K562 (cell line): ENCODE results near the gene ANGPTL1. TPM values are rescaled to one million over a fixed set of nuclear protein-coding genes. Genes with fewer than 3 reads are reported as not detected.

Experiments used
- ATAC-seq: fragments of 200-7000 bp; cut with Tn5 transposase; 3 replicates; pipeline ENCODE4 v1.9.1; 2020; ENCODE audit warnings: moderate library complexity
- BruUV-seq: library from RNA; stranded (reverse); fragments of 400-500 nt; replicated peaks from 2 replicates; lab custom pipeline; 2021; lab: Mats Ljungman, UMichigan
- CTCF ChIA-PET: fragments of 300-600 bp; formaldehyde crosslinking; extraction: SDS; loops from one replicate; lab custom pipeline; 2021; ENCODE audit warnings: low intra/inter-chr PET ratio; lab: Yijun Ruan, JAX
- POLR2A ChIA-PET: fragments of 300-600, 350-650 bp; sonication (Branson Sonifier 250); formaldehyde crosslinking; extraction: SDS; loops from one replicate; lab custom pipeline; 2021; ENCODE audit warnings: antibody characterized with exemption, inconsistent platforms; lab: Yijun Ruan, JAX
- DNase-seq, 4 experiments: peaks; one replicate each; pipeline versions ENCODE4 v3.0.0 to v3.0.0-alpha.2; 2011 to 2018; ENCODE audit warnings: low spot score in 3 of 4, mixed read lengths in 3 of 4; ENCODE audit errors: extremely low read depth in 1 of 4
- FAIRE-seq: peaks from 2 replicates; lab custom pipeline; 2011; peaks lifted over from hg19 to GRCh38; lab: Jason Lieb, UNC
- H2AFZ ChIP-seq: 2 replicates; pipeline ENCODE4 v1.6.0; 2011; ENCODE audit warnings: low read depth, low read length, control low read depth, inconsistent platforms
- H3K27ac ChIP-seq: fragments of 200-600 bp; 3 replicates; pipeline ENCODE4 v1.8.0; 2011; ENCODE audit warnings: low read depth, mild to moderate bottlenecking, control low read depth, inconsistent platforms, low read length, moderate library complexity, mixed read lengths; ENCODE audit errors: extremely low read depth
- H3K27me3 ChIP-seq, 2 experiments: fragments of 300-600 bp in 1 of 2; 2 replicates in 1 of 2; 3 replicates in 1 of 2; pipeline versions ENCODE4 v1.6.0 to v1.8.0; 2011; ENCODE audit warnings: inconsistent platforms in 2 of 2, low read length in 2 of 2, mild to moderate bottlenecking in 1 of 2, mixed read lengths in 1 of 2, moderate library complexity in 1 of 2; ENCODE audit not compliant: control insufficient read depth in 2 of 2, insufficient read depth in 2 of 2
- H3K36me3 ChIP-seq: fragments of 300-600 bp; 3 replicates; pipeline ENCODE4 v1.8.0; 2011; ENCODE audit warnings: mild to moderate bottlenecking, low read length, inconsistent platforms; ENCODE audit not compliant: control insufficient read depth, insufficient read depth
- H3K4me1 ChIP-seq, 2 experiments: fragments of 200-600 bp in 1 of 2; replicated peaks in 1 of 2; 2 replicates in 1 of 2; 3 replicates in 1 of 2; pipeline versions ENCODE4 v1.5.1 to v1.8.0; 2011; ENCODE audit warnings: inconsistent platforms in 2 of 2, low read length in 2 of 2, mild to moderate bottlenecking in 1 of 2, mixed read lengths in 1 of 2, moderate library complexity in 1 of 2; ENCODE audit not compliant: control insufficient read depth in 2 of 2, insufficient read depth in 2 of 2
- H3K4me2 ChIP-seq: 2 replicates; pipeline ENCODE4 v1.6.1; 2011; ENCODE audit warnings: low read length, control low read depth, inconsistent platforms, mixed read lengths; ENCODE audit not compliant: insufficient read depth
- H3K4me3 ChIP-seq: fragments of 200-600 bp; sonication (generic), shearing (Covaris generic); 2 replicates; pipeline ENCODE4 v1.5.1; 2016; ENCODE audit warnings: control low read depth, inconsistent platforms
- H3K79me2 ChIP-seq: fragments of 200-600 bp; 3 replicates; pipeline ENCODE4 v1.8.0; 2011; ENCODE audit warnings: low read length, inconsistent platforms; ENCODE audit not compliant: control insufficient read depth, insufficient read depth
- H3K9ac ChIP-seq, 2 experiments: 2 replicates each; pipeline versions ENCODE4 v1.6.0 to v1.6.1; 2011; ENCODE audit warnings: low read depth in 2 of 2, low read length in 2 of 2, control low read depth in 1 of 2, inconsistent platforms in 1 of 2, mild to moderate bottlenecking in 1 of 2, mixed read lengths in 1 of 2; ENCODE audit not compliant: insufficient read depth in 1 of 2
- H3K9me1 ChIP-seq: one replicate; pipeline ENCODE4 v1.6.0; 2011; ENCODE audit warnings: inconsistent platforms, mild to moderate bottlenecking, low read length, moderate library complexity; ENCODE audit not compliant: control insufficient read depth, insufficient read depth
- H3K9me3 ChIP-seq: replicated peaks from 2 replicates; pipeline ENCODE4 v1.5.1; 2011; ENCODE audit warnings: low read depth, low read length, inconsistent platforms; ENCODE audit not compliant: control insufficient read depth, insufficient read depth
- H4K20me1 ChIP-seq: replicated peaks from 2 replicates; pipeline ENCODE4 v1.6.1; 2011; ENCODE audit warnings: low read length, inconsistent platforms, mixed read lengths; ENCODE audit not compliant: control insufficient read depth, insufficient read depth
- CHD7 ChIP-seq: fragments of 200-600 bp; sonication (generic); IDR thresholded peaks from one replicate; pipeline ENCODE4 v1.6.1; 2012; ENCODE audit warnings: mild to moderate bottlenecking, low read depth, low read length, inconsistent platforms
- ERF ChIP-seq: fragments of 450-650 bp; formaldehyde crosslinking; IDR thresholded peaks from 2 replicates; pipeline ENCODE4 v1.4.0; 2020; ENCODE audit warnings: mild to moderate bottlenecking, mixed read lengths
- ETV5 ChIP-seq: sonication (generic); formaldehyde crosslinking; IDR thresholded peaks from 2 replicates; pipeline ENCODE4 v1.4.0; 2020; ENCODE audit warnings: low read depth, mild to moderate bottlenecking, missing genetic modification reagents
- KAT2B ChIP-seq: IDR thresholded peaks from one replicate; pipeline ENCODE4 v1.6.1; 2012; ENCODE audit warnings: low read depth, mild to moderate bottlenecking, control low read depth, inconsistent platforms, low read length, moderate library complexity
- MEIS2 ChIP-seq: fragments of 450-650 bp; IDR thresholded peaks from 2 replicates; pipeline ENCODE4 v1.6.1; 2014; ENCODE audit warnings: mild to moderate bottlenecking; ENCODE audit not compliant: partially characterized antibody
- NFATC3 ChIP-seq: fragments of 450-650 bp; IDR thresholded peaks from 2 replicates; pipeline ENCODE4 v1.6.1; 2017; ENCODE audit warnings: mild to moderate bottlenecking
- PKNOX1 ChIP-seq: fragments of 450-650 bp; IDR thresholded peaks from 2 replicates; pipeline ENCODE4 v1.6.1; 2016
- ZFP91 ChIP-seq: sonication (generic); formaldehyde crosslinking; IDR thresholded peaks from 2 replicates; pipeline ENCODE4 v1.8.0; 2022; ENCODE audit warnings: mild to moderate bottlenecking, missing genetic modification reagents
- ZNF184 ChIP-seq: sonication (generic); formaldehyde crosslinking; IDR thresholded peaks from 2 replicates; pipeline ENCODE4 v1.5.0; 2020; ENCODE audit warnings: missing genetic modification reagents
- WGBS: fragments of 100-300 bp; shearing (Covaris generic); methylation state at CpG from one replicate; pipeline ENCODE4 v1.1.6; 2016; ENCODE audit warnings: low coverage, mixed read lengths; ENCODE audit not compliant: insufficient coverage; ENCODE audit errors: missing lambda C conversion rate; 5-methylcytosine and 5-hydroxymethylcytosine counted together
- in situ Hi-C: fragments of 300-500 bp; cut with MboI; formaldehyde crosslinking; loops from 4 replicates; pipeline ENCODE4 v1.15.0; 2018; ENCODE audit warnings: inconsistent platforms, mixed read lengths
- intact Hi-C: fragments of 100-400 bp; cut with micrococcal nuclease; formaldehyde crosslinking; loops from 2 replicates; pipeline ENCODE4 v1.14.2; 2022
- polyA plus RNA-seq, 8 experiments: library from polyadenylated mRNA; depleted of rRNA in 4 of 8; stranded (reverse) in 5 of 8; unstranded in 3 of 8; fragments of >200 nt; fragmentation: Nextera tagmentation in 2 of 8; fragmentation: Illumina TruSeq in 1 of 8; extraction: Ambion mirVana in 2 of 8; extraction: Trizol in 1 of 8; gene quantifications; 2 replicates each; pipeline versions ENCODE4 v1.2.1 to v1.2.3, GENCODE V29; 2011 to 2014; ENCODE audit warnings: inconsistent platforms in 1 of 8, missing spikeins in 1 of 8
- total RNA-seq, 7 experiments: library from RNA; depleted of rRNA in 6 of 7; stranded (reverse); fragments of >200 nt in 6 of 7; fragmentation: Illumina TruSeq in 2 of 7; extraction: Trizol in 2 of 7; gene quantifications; 2 replicates each; pipeline versions ENCODE4 v1.2.1 to v1.2.3, GENCODE V29; 2011 to 2021; ENCODE audit warnings: low replicate concordance in 1 of 7

The ANGPTL1 gene
- total and polyA plus RNA-seq, 9 of the 15 experiments (the other 6 are each of a cell fraction or from before 2014, with no cell fraction given): 0.04 to 0.06 TPM; not detected in 7

- BruUV-seq: no TSS peak
- POLR2A ChIA-PET: interaction anchor here (1.9 kb wide), 1 partner anchor 10 kb away, joined by 6 read pairs; no protein-coding TSS in a partner anchor
- DNase-seq: no peak
- TF ChIP-seq ETV5 (no peak), ERF (CRISPR knock-in tag) (no peak), ZFP91 (CRISPR knock-in tag) (no peak), CHD7 (no peak), NFATC3 (no peak), ZNF184 (no peak), KAT2B (no peak), PKNOX1 (no peak), MEIS2 (no peak)
Measured at GRCh38 chr1:178870221-178870620, 656 bp downstream of the ANGPTL1 start.

More at GRCh38 chr1:178870221-178870620, 656 bp downstream of the ANGPTL1 start:
- H3K79me2 ChIP-seq: no peaks in the 10 kb centered on the region
- H3K36me3 ChIP-seq: no peaks in the 10 kb centered on the region
- H3K9me3 ChIP-seq: no peaks in the 10 kb centered on the region
- H3K9ac ChIP-seq: no peak overlapping the region
- FAIRE-seq (no peak), ATAC-seq (no peak)
- no peak overlapping the region for H3K27ac ChIP-seq
- H2AFZ ChIP-seq: no peak overlapping the region
- intact Hi-C loops: no loop called here
- peaks cover 3 to 7% of the 10 kb centered on the region in 2 experiments; a peak in 3 of 5 replicates for H3K27me3 ChIP-seq
- no peaks in the 10 kb centered on the region for H3K9me1 ChIP-seq
- in situ Hi-C loops: no loop called here
- no peaks in the 10 kb centered on the region for H4K20me1 ChIP-seq
- CTCF ChIA-PET: no interaction called here
- H3K4me2 ChIP-seq: no peak overlapping the region
- H3K4me3 ChIP-seq: no peak overlapping the region
- WGBS: 0% methylated on average over 1 of the region's 1 CpG
- no peaks in the 10 kb centered on the region for H3K4me1 ChIP-seq
